Endothelial cell of umbilical vein (primary cell): ENCODE measurements around the gene TUBG1. TPM values are rescaled to one million over a fixed set of nuclear protein-coding genes. Genes with fewer than 3 reads are reported as not detected.
"Not testable (repeated sequence)": the region's sequence is repeated elsewhere in the genome, so short reads cannot be mapped to it uniquely, and the experiment has no call there.

Experiments
- BruUV-seq: library from RNA; stranded (reverse); fragments of 400-500 nt; replicated peaks from 2 replicates; lab custom pipeline; 2021; lab: Mats Ljungman, UMichigan
- CTCF ChIA-PET: fragments of 300-600, 350-600 bp; sonication (Branson Sonifier 250); formaldehyde crosslinking; loops from one replicate; lab custom pipeline; 2021; ENCODE audit warnings: antibody characterized with exemption, inconsistent platforms; lab: Charles Lee
- POLR2A ChIA-PET: fragments of 300-600, 350-600 bp; sonication (Branson Sonifier 250); formaldehyde crosslinking; loops from one replicate; lab custom pipeline; 2021; ENCODE audit warnings: antibody characterized with exemption, inconsistent platforms; lab: Charles Lee
- DNase-seq: peaks from one replicate; pipeline ENCODE4 v3.0.0-alpha.2; 2011; ENCODE audit warnings: low read depth, low spot score
- FAIRE-seq: peaks from 2 replicates; lab custom pipeline; 2011; peaks lifted over from hg19 to GRCh38; lab: Jason Lieb, UNC
- H2AFZ ChIP-seq: 2 replicates; pipeline ENCODE4 v1.6.0; 2012; ENCODE audit warnings: low read depth, low read length, control low read depth, inconsistent platforms
- H3K27ac ChIP-seq: 2 replicates; pipeline ENCODE4 v1.5.1; 2011; ENCODE audit warnings: low read depth, mild to moderate bottlenecking, control low read depth, low read length, moderate library complexity; ENCODE audit not compliant: insufficient read depth
- H3K27me3 ChIP-seq, 2 experiments: 2 replicates each; pipeline versions ENCODE4 v1.6.0 to v1.6.1; 2011; ENCODE audit warnings: low read length in 2 of 2, mixed read lengths in 1 of 2; ENCODE audit not compliant: control insufficient read depth in 2 of 2, insufficient read depth in 2 of 2
- H3K36me3 ChIP-seq, 2 experiments: 2 replicates in 1 of 2; 3 replicates in 1 of 2; pipeline ENCODE4 v1.5.1; 2011; ENCODE audit warnings: low read length in 2 of 2, mild to moderate bottlenecking in 1 of 2, moderate library complexity in 1 of 2; ENCODE audit not compliant: control insufficient read depth in 2 of 2, insufficient read depth in 2 of 2; ENCODE audit errors: extremely low read depth in 1 of 2
- H3K4me1 ChIP-seq: 3 replicates; pipeline ENCODE4 v1.5.1; 2011; ENCODE audit warnings: mild to moderate bottlenecking, low read length; ENCODE audit not compliant: control insufficient read depth, insufficient read depth; ENCODE audit errors: extremely low read depth
- H3K4me2 ChIP-seq: 2 replicates; pipeline ENCODE4 v1.6.1; 2011; ENCODE audit warnings: low read length, control low read depth, mixed read lengths; ENCODE audit not compliant: insufficient read depth
- H3K4me3 ChIP-seq, 3 experiments: fragments of 200-600 bp in 1 of 3; sonication (generic), shearing (Covaris generic) in 1 of 3; replicated peaks in 1 of 3; 2 replicates each; pipeline ENCODE4 v1.5.1; 2011 to 2016; ENCODE audit warnings: control low read depth in 3 of 3, low read length in 3 of 3, mild to moderate bottlenecking in 2 of 3, inconsistent platforms in 1 of 3, low read depth in 1 of 3, moderate library complexity in 1 of 3; ENCODE audit not compliant: insufficient read depth in 1 of 3
- H3K79me2 ChIP-seq: 2 replicates; pipeline ENCODE4 v1.6.0; 2012; ENCODE audit warnings: low read length, inconsistent platforms; ENCODE audit not compliant: control insufficient read depth, insufficient read depth
- H3K9ac ChIP-seq: replicated peaks from 2 replicates; pipeline ENCODE3; 2011; ENCODE audit warnings: low read length, control low read depth; ENCODE audit not compliant: insufficient read depth; ENCODE audit errors: extremely low read depth
- H3K9me1 ChIP-seq: replicated peaks from 3 replicates; pipeline ENCODE4 v1.6.0; 2011; ENCODE audit warnings: mild to moderate bottlenecking, low read length; ENCODE audit not compliant: control insufficient read depth, insufficient read depth; ENCODE audit errors: extremely low read depth
- H3K9me3 ChIP-seq: replicated peaks from 2 replicates; pipeline ENCODE4 v1.5.1; 2012; ENCODE audit warnings: low read length, inconsistent platforms; ENCODE audit not compliant: control insufficient read depth, insufficient read depth
- H4K20me1 ChIP-seq: replicated peaks from 2 replicates; pipeline ENCODE3; 2011; ENCODE audit warnings: mild to moderate bottlenecking, low read length; ENCODE audit not compliant: control insufficient read depth, insufficient read depth; ENCODE audit errors: extremely low read depth
- CTCF ChIP-seq, 2 donors: IDR thresholded peaks; 1 replicate in 1 of 2; 2 replicates in 1 of 2; pipeline ENCODE4 v1.5.1; 2011; ENCODE audit warnings: low read length in 2 of 2, mild to moderate bottlenecking in 2 of 2, moderate library complexity in 2 of 2, control low read depth in 1 of 2, inconsistent platforms in 1 of 2, low read depth in 1 of 2; ENCODE audit not compliant: insufficient read depth in 1 of 2; ENCODE audit errors: extremely low read depth in 1 of 2
- EZH2 ChIP-seq: IDR thresholded peaks from 2 replicates; pipeline ENCODE4 v1.6.1; 2012; ENCODE audit warnings: borderline replicate concordance, low read depth, mild to moderate bottlenecking, moderate library complexity, low read length, inconsistent platforms; ENCODE audit not compliant: severe bottlenecking
- FOS ChIP-seq: IDR thresholded peaks from 2 replicates; pipeline ENCODE4 v1.6.1; 2011; ENCODE audit warnings: mild to moderate bottlenecking, low read length, moderate library complexity, borderline replicate concordance; ENCODE audit not compliant: insufficient read depth
- GATA2 ChIP-seq: IDR thresholded peaks from 2 replicates; pipeline ENCODE4 v1.7.0; 2011; ENCODE audit warnings: low read depth, mild to moderate bottlenecking, moderate library complexity, mixed read lengths, low read length; ENCODE audit not compliant: insufficient read length, insufficient read depth
- JUN ChIP-seq: IDR thresholded peaks from 2 replicates; pipeline ENCODE4 v1.6.1; 2011; ENCODE audit warnings: borderline replicate concordance, low read depth; ENCODE audit not compliant: insufficient read length, insufficient read depth
- MAX ChIP-seq: IDR thresholded peaks from 2 replicates; pipeline ENCODE4 v1.6.1; 2011; ENCODE audit not compliant: insufficient read depth, insufficient read length
- MYC ChIP-seq: IDR thresholded peaks from one replicate; pipeline ENCODE4 v1.6.1; 2011; ENCODE audit warnings: mild to moderate bottlenecking, low read depth, low read length
- POLR2A ChIP-seq: IDR thresholded peaks from 2 replicates; pipeline ENCODE4 v1.6.1; 2012; ENCODE audit warnings: low read depth, mild to moderate bottlenecking, control low read depth, low read length
- POLR2AphosphoS5 ChIP-seq: IDR thresholded peaks from 2 replicates; pipeline ENCODE4 v1.6.1; 2012; ENCODE audit warnings: low read depth, mild to moderate bottlenecking, control low read depth, low read length, moderate library complexity; ENCODE audit not compliant: insufficient read depth
- dilution Hi-C: fragments of 300-500 bp; cut with MboI; formaldehyde crosslinking; loops from one replicate; pipeline ENCODE4 v1.15.0; 2019; ENCODE audit warnings: low sequenced_read_pairs; ENCODE audit not compliant: extremely low pct_ligation_motif_present
- intact Hi-C: fragments of 100-400 bp; cut with micrococcal nuclease; formaldehyde crosslinking; loops from one replicate; pipeline ENCODE4 v1.10.0; 2022
- polyA plus RNA-seq, 4 experiments: library from polyadenylated mRNA; depleted of rRNA in 3 of 4; stranded (reverse) in 3 of 4; unstranded in 1 of 4; fragments of >200 nt; gene quantifications; 2 replicates each; pipeline versions ENCODE4 v1.2.1 to v1.2.3, GENCODE V29; 2011 to 2012; ENCODE audit warnings: missing spikeins in 1 of 4
- total RNA-seq: library from RNA; stranded (reverse); gene quantifications from 2 replicates; pipeline ENCODE4 v1.2.3, GENCODE V29; 2021

Gene TUBG1
- total and polyA plus RNA-seq, 2 donors (not counting 3 experiments of a cell fraction or from before 2014, with no cell fraction given): 102 to 132 TPM

GRCh38 chr17:42618442-42619150 lies 9.1 kb downstream of the TUBG1 start:
- no peaks in the 10 kb centered on the region for H3K9me3 ChIP-seq
- H3K4me2 ChIP-seq: no peak overlapping the region
- no peak overlapping the region for H3K9ac ChIP-seq
- no peaks in the 10 kb centered on the region for H3K9me1 ChIP-seq
- BruUV-seq: no TSS peak
- ChIA-PET CTCF (interaction anchor here (1.2 to 3.5 kb wide), 7 partner anchors 9 to 61 kb away, joined by 3 to 14 read pairs (median 5); partner anchors contain the start of genes PLEKHH3, RETREG3, TUBG1 and TUBG2), POLR2A (interaction anchor here (1.0 kb wide), 1 partner anchor 9 kb away, joined by 3 read pairs; the partner anchor contains the start of genes RETREG3 and TUBG1)
- DNase-seq: no peak
- H4K20me1 ChIP-seq: no peaks in the 10 kb centered on the region
- peaks cover 10 to 11% of the 10 kb centered on the region in 2 experiments for H3K36me3 ChIP-seq
- no peak overlapping the region for H3K27ac ChIP-seq
- H3K4me1 ChIP-seq: no peaks in the 10 kb centered on the region
- no peaks in the 10 kb centered on the region for H3K27me3 ChIP-seq
- H3K4me3 ChIP-seq: no peak overlapping the region
- dilution Hi-C loops: no loop called here
- H3K79me2 ChIP-seq: no peaks in the 10 kb centered on the region
- intact Hi-C loops: no loop called here
- TF ChIP-seq MAX: no peak
- TF ChIP-seq JUN: no peak
- TF ChIP-seq MYC: no peak
- TF ChIP-seq FOS: no peak
- no peak for TF ChIP-seq EZH2
- no peak for TF ChIP-seq GATA2
- no peak for TF ChIP-seq POLR2AphosphoS5
- no peak for TF ChIP-seq POLR2A
- TF ChIP-seq CTCF (IDR thresholded peaks at IDR 0.05; ENCODE audit: extremely low read depth in 1 of 2, insufficient read depth in 1 of 2, low read depth in 1 of 2, low read length in 2 of 2): no peak
- no peak for FAIRE-seq
- H2AFZ ChIP-seq: no peak overlapping the region

GRCh38 chr17:42621987-42622386 lies 12.5 kb downstream of the TUBG1 start:
- H3K27me3 ChIP-seq, POLR2A ChIA-PET, H3K36me3 ChIP-seq, H3K9me3 ChIP-seq, H2AFZ ChIP-seq, BruUV-seq, H3K4me3 ChIP-seq, dilution Hi-C loops, H3K9ac ChIP-seq, H3K4me1 ChIP-seq, H3K79me2 ChIP-seq, H3K9me1 ChIP-seq, FAIRE-seq, intact Hi-C loops, H4K20me1 ChIP-seq, DNase-seq, H3K4me2 ChIP-seq, H3K27ac ChIP-seq: not testable (repeated sequence)
- CTCF ChIA-PET: interaction anchor here (0.6 kb wide), 1 partner anchor 59 kb away, joined by 3 read pairs; no protein-coding TSS in a partner anchor
